HEK293 (cell line): ENCODE measurements around the gene CFAP65.

ENCODE experiments used
- CTCF ChIA-PET: fragments of 350-600 bp; formaldehyde crosslinking; extraction: SDS; loops from one replicate; lab custom pipeline; 2021; ENCODE audit warnings: antibody characterized with exemption; lab: Yijun Ruan, JAX
- POLR2A ChIA-PET: fragments of 300-600 bp; formaldehyde crosslinking; extraction: SDS; loops from one replicate; lab custom pipeline; 2020; ENCODE audit warnings: antibody characterized with exemption, inconsistent platforms; lab: Yijun Ruan, JAX
- H3K27ac ChIP-seq: fragments of 200-500 bp; sonication (Bioruptor generic); 2 replicates; pipeline ENCODE4 v1.5.1; 2014; ENCODE audit warnings: low read depth, low read length, control low read depth, inconsistent platforms; ENCODE audit errors: extremely low read depth
- H3K36me3 ChIP-seq, 2 experiments: fragments of 200-500 bp in 1 of 2; sonication (Bioruptor generic) in 1 of 2; 1 replicate in 1 of 2; 2 replicates in 1 of 2; pipeline ENCODE4 v1.5.1; 2014 to 2017; ENCODE audit warnings: inconsistent platforms in 2 of 2, low read length in 2 of 2; ENCODE audit not compliant: control insufficient read depth in 2 of 2, insufficient read depth in 1 of 2
- H3K4me1 ChIP-seq: fragments of 200-500 bp; sonication (Bioruptor generic); 2 replicates; pipeline ENCODE4 v1.5.1; 2014; ENCODE audit warnings: mild to moderate bottlenecking, low read length, inconsistent platforms; ENCODE audit not compliant: control insufficient read depth, insufficient read depth
- H3K4me3 ChIP-seq: 2 replicates; pipeline ENCODE4 v1.5.1; 2011; ENCODE audit warnings: low read depth, mild to moderate bottlenecking, control low read depth, low read length, moderate library complexity
- H3K9me3 ChIP-seq: fragments of 200-500 bp; sonication (Bioruptor generic); 2 replicates; pipeline ENCODE4 v1.5.1; 2014; ENCODE audit warnings: low read depth, low read length, inconsistent platforms; ENCODE audit not compliant: control insufficient read depth, insufficient read depth
- BCL11A ChIP-seq: fragments of 450-650 bp; formaldehyde crosslinking; IDR thresholded peaks from 2 replicates; pipeline ENCODE4 v1.5.1; 2016; ENCODE audit warnings: low read depth, missing biosample characterization, missing genetic modification characterization
- GLI2 ChIP-seq: fragments of 450-650 bp; formaldehyde crosslinking; IDR thresholded peaks from 2 replicates; pipeline ENCODE4; 2017; ENCODE audit warnings: missing biosample characterization, missing genetic modification characterization, low read depth, borderline replicate concordance
- IKZF3 ChIP-seq: fragments of 450-650 bp; IDR thresholded peaks from 2 replicates; pipeline ENCODE4 v1.5.0; 2018; ENCODE audit warnings: missing biosample characterization, mild to moderate bottlenecking, missing genetic modification characterization, moderate library complexity
- RBAK ChIP-seq: fragments of 450-650 bp; formaldehyde crosslinking; IDR thresholded peaks from 2 replicates; pipeline ENCODE4 v1.5.1; 2016; ENCODE audit warnings: missing biosample characterization, missing genetic modification characterization
- SP3 ChIP-seq: fragments of 450-650 bp; formaldehyde crosslinking; IDR thresholded peaks from 2 replicates; pipeline ENCODE4 v1.5.1; 2016; ENCODE audit warnings: missing biosample characterization, missing genetic modification characterization
- TCF7L2 ChIP-seq: IDR thresholded peaks from 2 replicates; pipeline ENCODE4 v1.6.1; 2011; ENCODE audit warnings: low read depth, mild to moderate bottlenecking, inconsistent platforms, low read length, moderate library complexity, borderline replicate concordance
- ZBTB17 ChIP-seq: fragments of 450-650 bp; formaldehyde crosslinking; IDR thresholded peaks from 2 replicates; pipeline ENCODE4 v1.5.1; 2016; ENCODE audit warnings: missing biosample characterization, missing genetic modification characterization
- ZFP3 ChIP-seq: fragments of 450-650 bp; formaldehyde crosslinking; IDR thresholded peaks from 2 replicates; pipeline ENCODE4 v1.5.1; 2016; ENCODE audit warnings: low read depth, missing biosample characterization, missing genetic modification characterization
- ZNF146 ChIP-seq: fragments of 450-650 bp; formaldehyde crosslinking; IDR thresholded peaks from 2 replicates; pipeline ENCODE4 v1.5.1; 2016; ENCODE audit warnings: missing biosample characterization, missing genetic modification characterization
- ZNF157 ChIP-seq: fragments of 450-650 bp; formaldehyde crosslinking; IDR thresholded peaks from 2 replicates; pipeline ENCODE4 v1.5.1; 2016; ENCODE audit warnings: missing biosample characterization, missing genetic modification characterization
- ZNF169 ChIP-seq: fragments of 450-650 bp; formaldehyde crosslinking; IDR thresholded peaks from 2 replicates; pipeline ENCODE4 v1.5.1; 2016; ENCODE audit warnings: missing biosample characterization, missing genetic modification characterization
- ZNF211 ChIP-seq: fragments of 450-650 bp; formaldehyde crosslinking; IDR thresholded peaks from 2 replicates; pipeline ENCODE4 v1.5.1; 2016; ENCODE audit warnings: low read depth, missing biosample characterization, missing genetic modification characterization
- ZNF266 ChIP-seq: fragments of 450-650 bp; formaldehyde crosslinking; IDR thresholded peaks from 2 replicates; pipeline ENCODE4 v1.5.1; 2016; ENCODE audit warnings: missing biosample characterization, missing genetic modification characterization, low read depth
- ZNF416 ChIP-seq: fragments of 450-650 bp; formaldehyde crosslinking; IDR thresholded peaks from 2 replicates; pipeline ENCODE4 v1.5.1; 2016; ENCODE audit warnings: missing biosample characterization, missing genetic modification characterization
- ZNF501 ChIP-seq: fragments of 450-650 bp; formaldehyde crosslinking; IDR thresholded peaks from 2 replicates; pipeline ENCODE4 v1.5.1; 2016; ENCODE audit warnings: missing biosample characterization, missing genetic modification characterization
- ZNF544 ChIP-seq: fragments of 450-650 bp; formaldehyde crosslinking; IDR thresholded peaks from 2 replicates; pipeline ENCODE4 v1.5.0; 2017; ENCODE audit warnings: missing biosample characterization, missing genetic modification characterization
- ZNF548 ChIP-seq: fragments of 450-650 bp; formaldehyde crosslinking; IDR thresholded peaks from 2 replicates; pipeline ENCODE4 v1.5.1; 2016; ENCODE audit warnings: missing biosample characterization, missing genetic modification characterization
- ZNF658 ChIP-seq: fragments of 450-650 bp; formaldehyde crosslinking; IDR thresholded peaks from 2 replicates; pipeline ENCODE4; 2016; ENCODE audit warnings: missing biosample characterization, missing genetic modification characterization
- ZNF701 ChIP-seq: fragments of 450-650 bp; formaldehyde crosslinking; IDR thresholded peaks from 2 replicates; pipeline ENCODE4 v1.5.1; 2016; ENCODE audit warnings: missing biosample characterization, missing genetic modification characterization
- ZNF791 ChIP-seq: fragments of 450-650 bp; formaldehyde crosslinking; IDR thresholded peaks from 2 replicates; pipeline ENCODE4 v1.5.1; 2016; ENCODE audit warnings: missing biosample characterization, missing genetic modification characterization
- TF ChIP-seq, protein P1 (sequence below): fragments of 450-650 bp; formaldehyde crosslinking; IDR thresholded peaks from 2 replicates; pipeline ENCODE4 v1.5.0; 2017; ENCODE audit warnings: missing biosample characterization, missing genetic modification characterization, borderline replicate concordance
- TF ChIP-seq, protein P2 (sequence below): fragments of 450-650 bp; formaldehyde crosslinking; IDR thresholded peaks from 2 replicates; pipeline ENCODE4 v1.5.1; 2016; ENCODE audit warnings: missing biosample characterization, missing genetic modification characterization
- TF ChIP-seq, protein P3 (sequence below): fragments of 450-650 bp; formaldehyde crosslinking; IDR thresholded peaks from 2 replicates; pipeline ENCODE4 v1.5.1; 2016; ENCODE audit warnings: missing biosample characterization, missing genetic modification characterization
- TF ChIP-seq, protein P4 (sequence below): fragments of 450-650 bp; formaldehyde crosslinking; IDR thresholded peaks from 2 replicates; pipeline ENCODE4 v1.5.1; 2017; ENCODE audit warnings: missing biosample characterization, missing genetic modification characterization
- TF ChIP-seq, protein P5 (sequence below): fragments of 450-650 bp; formaldehyde crosslinking; IDR thresholded peaks from 2 replicates; pipeline ENCODE4 v1.5.1; 2016; ENCODE audit warnings: missing biosample characterization, missing genetic modification characterization

The CFAP65 gene

DNA sequence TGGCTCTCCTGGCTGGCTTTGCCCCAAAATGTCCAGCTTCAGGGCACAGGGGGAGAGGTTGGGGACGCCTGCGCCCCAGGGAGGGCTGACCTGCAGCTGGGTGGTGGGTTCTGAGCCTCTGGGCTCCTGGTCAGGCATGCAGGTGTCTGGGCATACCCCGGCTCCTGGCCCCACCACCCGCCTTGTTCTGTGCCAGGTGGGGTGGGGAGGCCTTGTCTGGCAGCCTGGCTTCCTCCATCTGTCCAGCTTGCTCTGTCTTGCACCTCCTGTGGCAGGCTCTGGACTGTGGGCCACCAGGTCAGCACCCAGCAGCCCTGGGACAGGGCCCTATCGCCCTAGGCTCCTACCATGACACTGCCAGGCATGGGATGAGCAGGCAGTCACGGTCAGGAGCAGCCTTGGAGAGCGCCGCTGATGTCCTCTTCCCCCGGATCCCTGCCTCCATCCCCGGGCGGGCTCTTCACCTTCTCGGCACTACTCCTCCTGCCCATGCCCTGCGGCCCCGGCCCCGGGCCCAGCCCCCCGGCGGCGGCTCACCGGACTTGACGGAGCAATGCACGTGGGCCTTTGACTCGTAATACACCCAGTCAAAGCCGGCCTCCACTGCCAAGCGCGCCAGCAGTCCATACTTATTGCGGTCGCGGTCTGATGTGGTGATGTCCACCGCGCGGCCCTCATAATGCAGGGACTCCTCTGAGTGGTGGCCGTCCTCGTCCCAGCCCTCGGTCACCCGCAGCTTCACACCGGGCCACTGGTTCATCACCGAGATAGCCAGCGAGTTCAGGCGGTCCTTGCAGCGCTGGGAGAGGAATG, 15.8 kb upstream of the CFAP65 start:
- ChIA-PET POLR2A (no interaction called here), CTCF (interaction anchor here (0.7 to 4.9 kb wide), 18 partner anchors 9 to 181 kb away, joined by 3 to 39 read pairs (median 6); partner anchors contain the start of gene NHEJ1)
- Histone ChIP-seq H3K36me3 (no peaks in the 10 kb centered on the region), H3K4me3 (no peak overlapping the region), H3K27ac (no peak overlapping the region), H3K4me1 (no peaks in the 10 kb centered on the region; the same call in 1 of the 2 replicates), H3K9me3 (no peaks in the 10 kb centered on the region)
- TF ChIP-seq ZFP3 (no peak), ZNF544 (no peak), ZNF266 (tag by site-specific recombination) (no peak), RBAK (tag by site-specific recombination) (no peak), BCL11A (tag by site-specific recombination) (no peak), ZNF501 (tag by site-specific recombination) (no peak), ZNF658 (no peak), ZNF791 (tag by site-specific recombination) (no peak), ZNF211 (tag by site-specific recombination) (no peak), ZNF146 (tag by site-specific recombination) (no peak), ZNF548 (no peak), SP3 (tag by site-specific recombination) (no peak), ZNF701 (tag by site-specific recombination) (no peak), TCF7L2 (no peak), ZNF169 (tag by site-specific recombination) (no peak), ZNF157 (no peak)
- TF ChIP-seq, protein P1, sequence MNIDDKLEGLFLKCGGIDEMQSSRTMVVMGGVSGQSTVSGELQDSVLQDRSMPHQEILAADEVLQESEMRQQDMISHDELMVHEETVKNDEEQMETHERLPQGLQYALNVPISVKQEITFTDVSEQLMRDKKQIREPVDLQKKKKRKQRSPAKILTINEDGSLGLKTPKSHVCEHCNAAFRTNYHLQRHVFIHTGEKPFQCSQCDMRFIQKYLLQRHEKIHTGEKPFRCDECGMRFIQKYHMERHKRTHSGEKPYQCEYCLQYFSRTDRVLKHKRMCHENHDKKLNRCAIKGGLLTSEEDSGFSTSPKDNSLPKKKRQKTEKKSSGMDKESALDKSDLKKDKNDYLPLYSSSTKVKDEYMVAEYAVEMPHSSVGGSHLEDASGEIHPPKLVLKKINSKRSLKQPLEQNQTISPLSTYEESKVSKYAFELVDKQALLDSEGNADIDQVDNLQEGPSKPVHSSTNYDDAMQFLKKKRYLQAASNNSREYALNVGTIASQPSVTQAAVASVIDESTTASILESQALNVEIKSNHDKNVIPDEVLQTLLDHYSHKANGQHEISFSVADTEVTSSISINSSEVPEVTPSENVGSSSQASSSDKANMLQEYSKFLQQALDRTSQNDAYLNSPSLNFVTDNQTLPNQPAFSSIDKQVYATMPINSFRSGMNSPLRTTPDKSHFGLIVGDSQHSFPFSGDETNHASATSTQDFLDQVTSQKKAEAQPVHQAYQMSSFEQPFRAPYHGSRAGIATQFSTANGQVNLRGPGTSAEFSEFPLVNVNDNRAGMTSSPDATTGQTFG, result no peak
- TF ChIP-seq, protein P2, sequence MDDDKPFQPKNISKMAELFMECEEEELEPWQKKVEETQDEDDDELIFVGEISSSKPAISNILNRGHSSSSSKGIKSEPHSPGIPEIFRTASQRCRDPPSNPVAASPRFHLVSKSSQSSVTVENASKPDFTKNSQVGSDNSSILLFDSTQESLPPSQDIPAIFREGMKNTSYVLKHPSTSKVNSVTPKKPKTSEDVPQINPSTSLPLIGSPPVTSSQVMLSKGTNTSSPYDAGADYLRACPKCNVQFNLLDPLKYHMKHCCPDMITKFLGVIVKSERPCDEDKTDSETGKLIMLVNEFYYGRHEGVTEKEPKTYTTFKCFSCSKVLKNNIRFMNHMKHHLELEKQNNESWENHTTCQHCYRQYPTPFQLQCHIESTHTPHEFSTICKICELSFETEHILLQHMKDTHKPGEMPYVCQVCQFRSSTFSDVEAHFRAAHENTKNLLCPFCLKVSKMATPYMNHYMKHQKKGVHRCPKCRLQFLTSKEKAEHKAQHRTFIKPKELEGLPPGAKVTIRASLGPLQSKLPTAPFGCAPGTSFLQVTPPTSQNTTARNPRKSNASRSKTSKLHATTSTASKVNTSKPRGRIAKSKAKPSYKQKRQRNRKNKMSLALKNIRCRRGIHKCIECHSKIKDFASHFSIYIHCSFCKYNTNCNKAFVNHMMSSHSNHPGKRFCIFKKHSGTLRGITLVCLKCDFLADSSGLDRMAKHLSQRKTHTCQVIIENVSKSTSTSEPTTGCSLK, result no peak
- TF ChIP-seq, protein P3, sequence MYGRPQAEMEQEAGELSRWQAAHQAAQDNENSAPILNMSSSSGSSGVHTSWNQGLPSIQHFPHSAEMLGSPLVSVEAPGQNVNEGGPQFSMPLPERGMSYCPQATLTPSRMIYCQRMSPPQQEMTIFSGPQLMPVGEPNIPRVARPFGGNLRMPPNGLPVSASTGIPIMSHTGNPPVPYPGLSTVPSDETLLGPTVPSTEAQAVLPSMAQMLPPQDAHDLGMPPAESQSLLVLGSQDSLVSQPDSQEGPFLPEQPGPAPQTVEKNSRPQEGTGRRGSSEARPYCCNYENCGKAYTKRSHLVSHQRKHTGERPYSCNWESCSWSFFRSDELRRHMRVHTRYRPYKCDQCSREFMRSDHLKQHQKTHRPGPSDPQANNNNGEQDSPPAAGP (tag by site-specific recombination), result no peak

DNA sequence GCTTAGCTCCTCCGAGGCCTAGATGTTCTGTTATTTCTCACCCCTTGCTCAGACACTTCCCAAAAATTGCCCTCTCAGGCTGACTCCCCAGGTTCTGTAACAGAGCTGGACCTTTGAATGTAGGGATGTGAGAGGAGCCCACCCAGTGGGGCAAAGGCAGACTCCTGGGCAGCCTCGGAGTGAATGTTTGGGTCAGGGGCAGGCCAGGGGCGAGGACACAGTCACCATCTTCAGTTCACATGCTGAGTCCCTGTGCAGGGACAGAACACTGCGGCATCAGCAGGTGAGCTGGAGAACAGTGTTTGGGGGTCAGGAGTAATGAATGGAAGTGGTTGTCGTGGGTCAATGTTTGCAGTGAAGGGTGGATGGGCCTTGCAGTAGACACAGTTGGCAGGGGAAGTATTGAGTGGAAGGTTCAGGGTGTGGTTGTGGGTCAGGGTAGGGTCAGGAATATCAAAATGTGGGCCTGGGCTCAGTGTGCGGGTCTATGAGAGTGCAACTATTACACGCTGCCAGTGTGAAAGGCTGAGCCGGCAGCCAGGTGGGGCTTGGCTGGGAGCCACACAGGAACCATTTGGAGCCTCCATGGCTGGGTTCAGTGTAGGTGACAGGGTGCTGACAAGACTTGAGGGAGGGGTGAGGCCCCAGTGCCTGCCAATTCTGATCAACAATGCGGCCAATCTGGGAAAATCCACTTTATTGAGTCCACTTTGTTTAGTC, 15.0 kb upstream of the CFAP65 start:
- Histone ChIP-seq H3K36me3 (no peaks in the 10 kb centered on the region), H3K4me3 (no peak overlapping the region), H3K4me1 (no peaks in the 10 kb centered on the region; the same call in 1 of the 2 replicates), H3K9me3 (no peaks in the 10 kb centered on the region), H3K27ac (no peak overlapping the region)
- POLR2A ChIA-PET, result no interaction called here
- CTCF ChIA-PET, result interaction anchor here (0.8 to 4.9 kb wide), 4 partner anchors 17 to 160 kb away, joined by 3 to 39 read pairs (median 12); no protein-coding TSS in a partner anchor
- TF ChIP-seq, protein P4, sequence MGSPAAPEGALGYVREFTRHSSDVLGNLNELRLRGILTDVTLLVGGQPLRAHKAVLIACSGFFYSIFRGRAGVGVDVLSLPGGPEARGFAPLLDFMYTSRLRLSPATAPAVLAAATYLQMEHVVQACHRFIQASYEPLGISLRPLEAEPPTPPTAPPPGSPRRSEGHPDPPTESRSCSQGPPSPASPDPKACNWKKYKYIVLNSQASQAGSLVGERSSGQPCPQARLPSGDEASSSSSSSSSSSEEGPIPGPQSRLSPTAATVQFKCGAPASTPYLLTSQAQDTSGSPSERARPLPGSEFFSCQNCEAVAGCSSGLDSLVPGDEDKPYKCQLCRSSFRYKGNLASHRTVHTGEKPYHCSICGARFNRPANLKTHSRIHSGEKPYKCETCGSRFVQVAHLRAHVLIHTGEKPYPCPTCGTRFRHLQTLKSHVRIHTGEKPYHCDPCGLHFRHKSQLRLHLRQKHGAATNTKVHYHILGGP, result no peak
- TF ChIP-seq IKZF3 (tag by site-specific recombination), result no peak
- no peak for TF ChIP-seq ZNF416 (tag by site-specific recombination)
- TF ChIP-seq GLI2 (tag by site-specific recombination), result no peak
- TF ChIP-seq ZBTB17 (tag by site-specific recombination), result no peak
- TF ChIP-seq, protein P5, sequence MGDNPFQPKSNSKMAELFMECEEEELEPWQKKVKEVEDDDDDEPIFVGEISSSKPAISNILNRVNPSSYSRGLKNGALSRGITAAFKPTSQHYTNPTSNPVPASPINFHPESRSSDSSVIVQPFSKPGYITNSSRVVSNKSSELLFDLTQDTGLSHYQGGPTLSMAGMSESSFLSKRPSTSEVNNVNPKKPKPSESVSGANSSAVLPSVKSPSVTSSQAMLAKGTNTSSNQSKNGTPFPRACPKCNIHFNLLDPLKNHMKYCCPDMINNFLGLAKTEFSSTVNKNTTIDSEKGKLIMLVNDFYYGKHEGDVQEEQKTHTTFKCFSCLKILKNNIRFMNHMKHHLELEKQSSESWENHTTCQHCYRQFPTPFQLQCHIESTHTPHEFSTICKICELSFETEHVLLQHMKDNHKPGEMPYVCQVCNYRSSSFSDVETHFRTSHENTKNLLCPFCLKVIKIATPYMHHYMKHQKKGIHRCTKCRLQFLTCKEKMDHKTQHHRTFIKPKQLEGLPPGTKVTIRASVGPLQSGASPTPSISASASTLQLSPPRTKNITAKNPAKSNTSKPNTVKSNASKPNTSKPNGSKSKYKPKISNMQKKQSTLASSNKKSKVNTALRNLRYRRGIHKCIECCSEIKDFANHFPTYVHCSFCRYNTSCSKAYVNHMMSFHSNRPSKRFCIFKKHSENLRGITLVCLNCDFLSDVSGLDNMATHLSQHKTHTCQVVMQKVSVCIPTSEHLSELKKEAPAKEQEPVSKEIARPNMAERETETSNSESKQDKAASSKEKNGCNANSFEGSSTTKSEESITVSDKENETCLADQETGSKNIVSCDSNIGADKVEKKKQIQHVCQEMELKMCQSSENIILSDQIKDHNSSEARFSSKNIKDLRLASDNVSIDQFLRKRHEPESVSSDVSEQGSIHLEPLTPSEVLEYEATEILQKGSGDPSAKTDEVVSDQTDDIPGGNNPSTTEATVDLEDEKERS (tag by site-specific recombination), result no peak
